Neural progenitor cell (in vitro differentiated cells): Measurements from ENCODE around the gene LARP6. TPM values are rescaled to one million over a fixed set of nuclear protein-coding genes. Genes with fewer than 3 reads are reported as not detected.

Experiments used
- DNase-seq: peaks from one replicate; pipeline ENCODE4 v3.0.0-alpha.2; 2016; ENCODE audit warnings: low spot score
- H2AFZ ChIP-seq: fragments of 200-600 bp; sonication (generic); replicated peaks from 2 replicates; pipeline ENCODE4 v1.6.1; 2016; ENCODE audit warnings: antibody characterized with exemption
- H3F3A ChIP-seq: fragments of 200-600 bp; sonication (generic); 2 replicates; pipeline ENCODE4 v1.6.1; 2016; ENCODE audit warnings: antibody characterized with exemption, low read depth
- H3K27ac ChIP-seq: fragments of 200-600 bp; sonication (generic); 2 replicates; pipeline ENCODE4 v1.5.1; 2016; ENCODE audit warnings: mild to moderate bottlenecking
- H3K27me3 ChIP-seq: fragments of 200-600 bp; sonication (generic); 2 replicates; pipeline ENCODE4 v1.6.1; 2016; ENCODE audit warnings: mild to moderate bottlenecking, moderate library complexity
- H3K36me3 ChIP-seq: fragments of 200-600 bp; sonication (generic); 2 replicates; pipeline ENCODE4 v1.5.1; 2016
- H3K4me1 ChIP-seq: fragments of 200-600 bp; sonication (generic); 2 replicates; pipeline ENCODE4 v1.6.1; 2016; ENCODE audit warnings: mixed run types
- H3K4me2 ChIP-seq: fragments of 200-600 bp; sonication (generic); 2 replicates; pipeline ENCODE4 v1.6.1; 2016
- H3K4me3 ChIP-seq: fragments of 200-600 bp; sonication (generic); 2 replicates; pipeline ENCODE4 v1.5.1; 2016
- H3K79me2 ChIP-seq: fragments of 200-600 bp; sonication (generic); 2 replicates; pipeline ENCODE4 v1.6.1; 2016; ENCODE audit warnings: low read depth
- H3K9ac ChIP-seq: fragments of 200-600 bp; sonication (generic); 2 replicates; pipeline ENCODE4 v1.6.1; 2016
- H3K9me3 ChIP-seq: fragments of 200-600 bp; sonication (generic); 2 replicates; pipeline ENCODE4 v1.5.1; 2016; ENCODE audit warnings: low read depth
- H4K20me1 ChIP-seq: fragments of 200-600 bp; sonication (generic); 2 replicates; pipeline ENCODE4 v1.6.1; 2016; ENCODE audit warnings: low read depth
- H3K27ac Mint-ChIP-seq: 3 replicates; pipeline ENCODE4 v1.8.0; 2021; ENCODE audit warnings: mixed read lengths
- H3K27me3 Mint-ChIP-seq: 2 replicates; pipeline ENCODE4 v1.8.0; 2022; ENCODE audit warnings: low read depth, mild to moderate bottlenecking, inconsistent platforms, moderate library complexity, mixed read lengths; ENCODE audit not compliant: insufficient read depth
- H3K36me3 Mint-ChIP-seq: 3 replicates; pipeline ENCODE4 v1.8.0; 2021; ENCODE audit warnings: mixed read lengths
- H3K4me1 Mint-ChIP-seq: 3 replicates; pipeline ENCODE4 v1.8.0; 2021; ENCODE audit warnings: mixed read lengths
- H3K4me3 Mint-ChIP-seq: 3 replicates; pipeline ENCODE4 v1.8.0; 2021; ENCODE audit warnings: mild to moderate bottlenecking, moderate library complexity, mixed read lengths
- H3K9me3 Mint-ChIP-seq: 3 replicates; pipeline ENCODE4 v1.8.0; 2020; ENCODE audit warnings: mixed read lengths
- EZH2 ChIP-seq: fragments of 200-600 bp; sonication (generic); IDR thresholded peaks from 2 replicates; pipeline ENCODE4 v1.6.1; 2017; ENCODE audit warnings: antibody characterized with exemption, mild to moderate bottlenecking, moderate library complexity
- EZH2phosphoT487 ChIP-seq: fragments of 200-600 bp; sonication (generic); IDR thresholded peaks from 2 replicates; pipeline ENCODE4 v1.6.1; 2017; ENCODE audit warnings: antibody characterized with exemption
- total RNA-seq: library from RNA; depleted of rRNA; stranded (reverse); fragments of >200 nt; gene quantifications from 2 replicates; pipeline ENCODE4 v1.2.3, GENCODE V29; 2015; ENCODE audit warnings: low replicate concordance
- TF ChIP-seq, protein P1 (sequence below): fragments of 200-600 bp; sonication (generic); IDR thresholded peaks from 2 replicates; pipeline ENCODE4 v1.5.1; 2017; ENCODE audit warnings: antibody characterized with exemption, mild to moderate bottlenecking

LARP6 gene
- total RNA-seq, 1 donor from 2014 or later = 19.3 TPM

DNA sequence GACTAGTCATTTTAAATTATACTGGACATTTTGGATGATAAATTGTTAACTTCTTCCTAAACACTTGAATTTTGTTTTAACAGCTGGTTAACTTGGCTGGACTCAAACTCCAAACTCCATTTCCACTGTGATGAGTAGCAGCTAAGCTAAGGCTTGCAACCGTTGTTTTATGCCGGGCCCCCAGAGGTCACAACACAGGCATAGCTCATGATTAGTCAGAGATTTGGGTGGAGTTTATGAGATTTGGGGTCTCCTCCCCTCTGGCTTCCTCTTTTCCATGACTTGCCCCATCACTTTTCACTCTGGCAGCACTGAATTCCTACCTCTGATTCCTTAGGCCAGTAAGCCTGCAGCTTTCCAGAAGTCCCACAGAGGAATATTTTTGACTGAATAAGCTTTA lies 25.4 kb upstream of the LARP6 start:
- no peak for DNase-seq
- no peaks in the 10 kb centered on the region for H3K4me1 Mint-ChIP-seq
- H3K36me3 ChIP-seq = no peaks in the 10 kb centered on the region
- no peaks in the 10 kb centered on the region for H3K27me3 Mint-ChIP-seq
- no peaks in the 10 kb centered on the region for H3F3A ChIP-seq
- no peak overlapping the region for H3K4me2 ChIP-seq
- no peaks in the 10 kb centered on the region for H3K4me1 ChIP-seq
- no peaks in the 10 kb centered on the region for H3K9me3 ChIP-seq
- no peak overlapping the region for H2AFZ ChIP-seq
- no peaks in the 10 kb centered on the region for H3K79me2 ChIP-seq
- H3K27ac ChIP-seq = no peak overlapping the region
- no peaks in the 10 kb centered on the region for H3K27me3 ChIP-seq
- TF ChIP-seq EZH2 (no peak), EZH2phosphoT487 (no peak)
- TF ChIP-seq, protein P1, sequence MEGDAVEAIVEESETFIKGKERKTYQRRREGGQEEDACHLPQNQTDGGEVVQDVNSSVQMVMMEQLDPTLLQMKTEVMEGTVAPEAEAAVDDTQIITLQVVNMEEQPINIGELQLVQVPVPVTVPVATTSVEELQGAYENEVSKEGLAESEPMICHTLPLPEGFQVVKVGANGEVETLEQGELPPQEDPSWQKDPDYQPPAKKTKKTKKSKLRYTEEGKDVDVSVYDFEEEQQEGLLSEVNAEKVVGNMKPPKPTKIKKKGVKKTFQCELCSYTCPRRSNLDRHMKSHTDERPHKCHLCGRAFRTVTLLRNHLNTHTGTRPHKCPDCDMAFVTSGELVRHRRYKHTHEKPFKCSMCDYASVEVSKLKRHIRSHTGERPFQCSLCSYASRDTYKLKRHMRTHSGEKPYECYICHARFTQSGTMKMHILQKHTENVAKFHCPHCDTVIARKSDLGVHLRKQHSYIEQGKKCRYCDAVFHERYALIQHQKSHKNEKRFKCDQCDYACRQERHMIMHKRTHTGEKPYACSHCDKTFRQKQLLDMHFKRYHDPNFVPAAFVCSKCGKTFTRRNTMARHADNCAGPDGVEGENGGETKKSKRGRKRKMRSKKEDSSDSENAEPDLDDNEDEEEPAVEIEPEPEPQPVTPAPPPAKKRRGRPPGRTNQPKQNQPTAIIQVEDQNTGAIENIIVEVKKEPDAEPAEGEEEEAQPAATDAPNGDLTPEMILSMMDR = no peak
- no peaks in the 10 kb centered on the region for H4K20me1 ChIP-seq
- no peaks in the 10 kb centered on the region for H3K36me3 Mint-ChIP-seq
- H3K4me3 Mint-ChIP-seq = no peak overlapping the region
- no peaks in the 10 kb centered on the region for H3K9me3 Mint-ChIP-seq
- H3K27ac Mint-ChIP-seq = no peak overlapping the region
- H3K9ac ChIP-seq = no peak overlapping the region
- no peak overlapping the region for H3K4me3 ChIP-seq

DNA sequence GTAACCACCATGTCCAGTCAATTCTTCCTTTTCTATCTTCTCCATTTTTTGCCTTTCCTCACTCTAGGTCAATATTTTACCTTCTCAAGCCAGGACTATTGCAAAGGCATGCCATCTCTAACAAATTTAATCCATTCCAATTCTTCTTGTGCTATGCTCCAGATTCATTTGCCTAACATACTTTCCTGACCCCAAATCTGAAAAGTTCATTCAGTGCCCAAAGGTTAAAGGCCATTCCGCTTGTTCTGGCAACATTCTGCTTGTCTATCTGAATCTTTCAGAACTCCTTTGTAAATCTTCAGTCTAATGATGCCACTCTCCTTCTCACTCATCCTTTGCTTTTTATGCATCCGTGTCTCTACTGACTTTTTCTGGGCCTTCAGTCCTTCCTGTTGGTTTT lies 22.7 kb upstream of the LARP6 start:
- no peaks in the 10 kb centered on the region for H3K79me2 ChIP-seq
- TF ChIP-seq, protein P1 = no peak
- TF ChIP-seq EZH2 (no peak), EZH2phosphoT487 (no peak)
- Mint-ChIP-seq H3K9me3 (peaks cover 3% of the 10 kb centered on the region), H3K27ac (no peak overlapping the region), H3K27me3 (no peaks in the 10 kb centered on the region), H3K36me3 (peaks cover 2% of the 10 kb centered on the region), H3K4me1 (no peaks in the 10 kb centered on the region), H3K4me3 (no peak overlapping the region)
- H3K9ac ChIP-seq = no peak overlapping the region
- no peaks in the 10 kb centered on the region for H3K4me1 ChIP-seq
- no peak overlapping the region for H3K4me3 ChIP-seq
- no peak overlapping the region for H3K4me2 ChIP-seq
- DNase-seq = no peak
- H3K36me3 ChIP-seq = no peaks in the 10 kb centered on the region
- no peaks in the 10 kb centered on the region for H3K9me3 ChIP-seq
- no peak overlapping the region for H2AFZ ChIP-seq
- H3K27me3 ChIP-seq = no peaks in the 10 kb centered on the region
- no peak overlapping the region for H3K27ac ChIP-seq
- H4K20me1 ChIP-seq = no peaks in the 10 kb centered on the region
- no peaks in the 10 kb centered on the region for H3F3A ChIP-seq

GRCh38 chr15:70876011-70876410 lies 22.1 kb upstream of the LARP6 start:
- Histone ChIP-seq H3K4me3 (no peak overlapping the region), H2AFZ (no peak overlapping the region), H3K27me3 (no peaks in the 10 kb centered on the region), H4K20me1 (no peaks in the 10 kb centered on the region), H3K4me2 (no peak overlapping the region), H3K79me2 (no peaks in the 10 kb centered on the region), H3K9me3 (no peaks in the 10 kb centered on the region), H3K36me3 (no peaks in the 10 kb centered on the region), H3K4me1 (no peaks in the 10 kb centered on the region), H3K9ac (no peak overlapping the region), H3F3A (no peaks in the 10 kb centered on the region), H3K27ac (no peak overlapping the region)
- peaks cover 4% of the 10 kb centered on the region for H3K9me3 Mint-ChIP-seq
- H3K27me3 Mint-ChIP-seq = no peaks in the 10 kb centered on the region
- no peak for DNase-seq
- peaks cover 2% of the 10 kb centered on the region for H3K36me3 Mint-ChIP-seq
- no peaks in the 10 kb centered on the region for H3K4me1 Mint-ChIP-seq
- H3K4me3 Mint-ChIP-seq = no peak overlapping the region
- no peak for TF ChIP-seq EZH2phosphoT487
- no peak overlapping the region for H3K27ac Mint-ChIP-seq

DNA sequence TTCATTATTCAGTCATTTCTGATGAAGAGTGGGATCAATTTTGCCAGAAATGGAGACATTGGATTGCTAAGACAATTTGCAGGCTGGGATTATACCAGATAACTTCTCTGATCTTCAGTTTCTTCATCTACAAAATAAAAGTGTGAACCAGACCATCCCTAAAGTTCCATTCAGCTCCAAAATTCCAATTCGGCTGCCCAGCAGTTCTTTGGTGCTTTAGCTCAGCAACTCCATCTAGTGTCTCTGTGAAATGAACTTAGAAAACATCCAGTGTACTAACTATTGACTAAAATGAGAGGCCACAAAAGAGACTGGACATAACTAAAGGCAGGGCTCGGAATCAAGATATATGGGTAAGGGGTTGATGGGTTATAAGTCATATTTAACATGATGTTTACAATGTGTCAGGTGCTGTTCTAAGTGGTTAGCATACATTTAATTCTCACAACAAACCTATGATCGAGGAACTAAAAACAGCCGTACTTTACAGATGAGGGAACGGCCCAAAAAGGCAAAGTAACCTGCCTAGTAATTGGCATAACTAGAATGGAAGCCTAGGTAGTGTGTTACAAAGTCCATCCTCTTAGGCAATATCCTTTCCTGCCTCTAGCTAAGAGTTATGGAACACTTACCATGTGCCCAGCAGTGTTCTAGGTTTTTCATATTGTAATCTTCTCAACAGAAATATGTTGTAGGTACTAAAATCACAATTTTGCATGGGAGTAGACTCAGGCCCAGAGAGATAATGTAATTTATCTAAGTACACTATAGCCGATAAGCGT lies 21.2 kb upstream of the LARP6 start:
- H3K27ac Mint-ChIP-seq = no peak overlapping the region
- Histone ChIP-seq H3K36me3 (no peaks in the 10 kb centered on the region), H3K27ac (no peak overlapping the region), H3K4me3 (no peak overlapping the region), H3K79me2 (no peaks in the 10 kb centered on the region), H3K9ac (no peak overlapping the region), H3K9me3 (no peaks in the 10 kb centered on the region), H3K4me2 (no peak overlapping the region), H3K4me1 (no peaks in the 10 kb centered on the region), H2AFZ (no peak overlapping the region), H3K27me3 (no peaks in the 10 kb centered on the region), H3F3A (no peaks in the 10 kb centered on the region), H4K20me1 (no peaks in the 10 kb centered on the region)
- peaks cover 2% of the 10 kb centered on the region for H3K36me3 Mint-ChIP-seq
- no peaks in the 10 kb centered on the region for H3K27me3 Mint-ChIP-seq
- no peak overlapping the region for H3K4me3 Mint-ChIP-seq
- TF ChIP-seq EZH2 = no peak
- TF ChIP-seq, protein P1 = peak; percentile 48
- peaks cover 6% of the 10 kb centered on the region for H3K9me3 Mint-ChIP-seq
- DNase-seq = peak; percentile 30
- H3K4me1 Mint-ChIP-seq = no peaks in the 10 kb centered on the region
